Measurements from ENCODE around the gene SERP2.
"Not testable (repeated sequence)": the region's sequence is repeated elsewhere in the genome, so short reads cannot be mapped to it uniquely, and the experiment has no call there.

The SERP2 gene
- total RNA-seq, result 0 to 1.1 (median 0.44) reads per million in 4 experiments

GRCh38 chr13:44373601-44374347 lies at the start of gene SERP2:
SERP2 (plus strand) TSS chr13:44373824; CDS start chr13:44374026, 202 bp downstream.
- DNase-seq, result no peak

DNA sequence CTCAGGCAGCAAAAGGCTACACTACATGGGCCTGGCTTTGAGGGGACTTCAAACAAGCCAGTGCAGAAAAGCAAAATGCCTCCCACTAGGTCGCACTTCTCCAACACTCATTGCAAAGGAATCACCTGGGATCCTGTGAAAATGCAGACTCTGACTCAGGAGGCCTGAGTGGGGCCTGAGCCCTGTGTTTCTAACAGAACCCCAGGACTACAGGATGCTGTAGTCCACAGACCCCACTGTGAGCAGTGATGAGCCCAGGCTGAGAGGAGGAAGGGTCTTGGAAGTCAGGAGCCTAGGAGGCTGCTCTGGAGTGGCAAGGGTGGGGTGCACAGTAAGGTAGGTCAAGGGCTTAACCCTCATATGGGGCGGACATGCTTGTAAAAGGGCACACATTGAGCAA lies 46.7 kb upstream of the SERP2 start:
- no peak for DNase-seq

- DNase-seq, result not testable (repeated sequence)
These were observed 44.6 kb upstream of the SERP2 start for GRCh38 chr13:44329041-44329440.

DNA sequence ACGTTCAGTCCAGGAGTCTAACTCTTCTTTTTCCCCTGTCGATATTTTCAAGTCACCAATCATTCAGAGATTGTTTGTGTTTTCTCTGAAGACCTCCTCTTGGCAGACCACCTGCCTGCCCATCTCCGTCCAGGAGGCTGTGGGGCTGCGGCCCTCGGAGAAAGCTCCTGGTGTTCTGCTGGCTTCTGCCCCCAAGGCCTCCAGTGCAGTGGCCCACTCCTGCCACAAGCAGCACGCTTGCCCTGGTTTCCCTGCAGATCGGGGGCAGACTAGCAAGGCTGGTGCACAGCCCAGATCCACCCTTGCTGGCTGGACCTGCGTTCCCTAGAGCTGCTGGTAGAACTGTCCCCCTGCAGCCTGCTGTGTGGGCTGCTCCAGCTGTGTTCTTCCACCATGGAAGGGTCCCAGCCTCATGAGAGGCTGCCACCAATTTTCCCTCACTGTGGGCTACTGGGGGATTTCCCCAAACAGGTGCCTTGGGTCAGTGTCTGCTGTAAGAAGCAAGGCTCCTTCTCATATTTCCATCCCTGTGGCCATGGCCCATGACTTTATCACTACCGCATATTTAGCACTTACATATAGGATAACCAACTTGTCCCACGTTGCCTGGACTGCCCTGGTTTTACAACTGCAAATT lies 43.6 kb upstream of the SERP2 start:
- no peak for DNase-seq

GRCh38 chr13:44331446-44331845 lies 42.2 kb upstream of the SERP2 start:
- no peak for DNase-seq

- no peak for DNase-seq
These were observed 41.4 kb upstream of the SERP2 start for GRCh38 chr13:44331912-44332851.

DNA sequence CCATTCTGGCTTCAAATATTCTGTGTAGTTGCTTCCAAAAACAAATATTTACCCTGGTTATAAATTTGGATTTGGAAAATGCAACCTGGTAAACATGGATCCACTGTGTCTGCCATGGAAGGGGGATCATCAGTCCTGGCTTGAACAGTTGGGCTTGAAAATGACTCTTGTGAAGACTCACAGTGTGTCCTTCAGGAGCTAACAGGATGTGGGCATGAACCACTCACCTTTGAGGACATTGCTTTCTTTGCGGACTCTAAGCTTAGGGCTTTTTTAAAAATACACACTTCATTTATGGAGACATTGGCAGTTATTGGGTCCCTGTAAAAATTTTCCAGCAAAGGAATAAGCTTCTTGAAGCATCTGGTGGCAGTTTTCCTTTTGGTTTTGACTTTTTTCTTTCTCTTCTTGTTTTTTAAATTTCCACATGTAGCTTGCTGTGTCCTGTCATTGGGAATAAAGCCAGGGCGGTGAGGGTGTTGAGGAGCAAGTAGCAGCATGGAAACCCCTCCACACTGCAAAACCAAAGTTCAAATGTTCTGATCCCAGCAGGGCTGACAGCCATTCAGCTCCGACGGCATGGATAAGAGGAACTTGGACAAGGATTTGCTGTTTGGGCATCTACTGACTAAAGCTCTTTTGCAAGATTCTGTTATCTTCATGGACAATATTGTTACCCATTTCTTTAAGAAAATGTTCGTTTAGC lies 39.5 kb upstream of the SERP2 start:
- no peak for DNase-seq

- no peak for DNase-seq
These were observed 38.9 kb upstream of the SERP2 start for GRCh38 chr13:44334751-44335150.

DNA sequence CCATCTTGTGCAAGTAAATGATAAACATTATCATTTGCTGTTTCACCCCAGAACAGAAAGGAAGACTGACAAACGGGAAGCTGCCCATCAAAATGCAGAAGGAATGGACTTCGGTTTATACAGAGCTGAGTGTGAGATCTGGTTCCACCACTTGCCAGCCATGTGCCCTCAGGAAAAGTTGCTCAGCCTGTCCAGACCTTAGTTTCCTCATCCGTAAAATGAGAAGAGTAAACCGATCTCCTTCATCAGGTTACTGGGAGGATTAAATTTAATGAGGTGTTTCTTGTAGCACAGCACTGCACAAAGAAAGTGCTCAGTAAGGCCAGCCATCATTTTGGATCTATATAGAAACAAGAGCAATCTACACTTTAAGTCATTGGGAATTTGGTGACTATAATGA lies 36.7 kb upstream of the SERP2 start:
- DNase-seq, result no peak

GRCh38 chr13:44337581-44337980 lies 36.0 kb upstream of the SERP2 start:
- no peak for DNase-seq

- no peak for DNase-seq
These were observed 33.1 kb upstream of the SERP2 start for GRCh38 chr13:44340508-44340907.

DNA sequence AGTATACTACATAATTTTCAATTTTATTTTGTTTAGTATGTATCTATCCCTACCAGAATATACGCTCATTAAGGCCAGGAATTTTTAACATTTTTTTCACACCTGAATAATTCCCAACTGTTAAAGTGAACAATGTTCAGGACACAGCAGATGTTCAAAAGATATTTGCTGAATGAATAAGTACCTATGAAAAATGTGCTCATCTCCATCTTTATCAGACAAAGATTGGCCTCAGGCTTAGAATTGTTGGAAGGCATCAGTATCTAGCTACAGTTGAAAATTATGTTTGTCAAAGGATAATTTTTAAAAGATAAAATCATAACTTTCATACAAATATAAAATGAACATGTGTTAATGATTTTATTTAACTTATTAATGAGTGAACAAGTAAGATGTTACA lies 30.9 kb upstream of the SERP2 start:
- DNase-seq, result no peak

DNA sequence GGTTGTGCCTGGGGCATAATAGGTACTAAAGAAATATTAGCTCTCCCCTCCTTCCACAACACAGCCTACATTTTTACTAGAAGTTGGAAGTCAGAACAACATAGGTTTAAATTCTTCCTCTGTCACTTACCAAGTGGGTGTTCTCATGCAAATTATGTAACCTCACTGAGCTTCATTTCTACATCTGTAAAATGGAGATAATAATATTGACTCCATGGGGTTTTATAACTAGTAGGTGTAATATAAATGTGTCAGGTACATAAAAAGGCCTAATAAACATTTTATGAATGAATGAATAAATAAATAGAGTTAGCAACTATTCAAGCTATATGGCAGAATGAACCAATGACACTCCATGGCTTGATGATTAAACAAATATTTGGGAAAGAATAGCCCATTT lies 27.1 kb upstream of the SERP2 start:
- no peak for DNase-seq

DNA sequence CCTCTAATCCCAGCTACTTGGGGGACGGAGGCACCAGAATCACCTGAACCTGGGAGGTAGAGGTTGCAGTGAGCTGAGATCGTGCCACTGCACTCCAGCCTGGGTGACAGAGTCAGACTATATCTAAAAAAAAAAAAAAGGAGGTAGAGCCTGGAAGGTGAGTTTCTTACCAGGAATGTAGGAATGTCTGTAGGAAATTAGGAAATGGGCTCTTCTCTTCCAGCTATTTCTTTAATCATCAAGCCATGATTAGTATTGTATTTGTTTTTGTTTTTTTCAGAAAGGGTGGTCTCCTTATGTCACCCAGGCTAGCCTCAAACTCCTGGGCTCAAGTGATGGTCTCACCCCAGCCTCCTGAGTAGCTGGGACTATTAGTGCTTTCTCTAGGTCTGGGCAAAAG lies 26.3 kb upstream of the SERP2 start:
- no peak for DNase-seq

DNA sequence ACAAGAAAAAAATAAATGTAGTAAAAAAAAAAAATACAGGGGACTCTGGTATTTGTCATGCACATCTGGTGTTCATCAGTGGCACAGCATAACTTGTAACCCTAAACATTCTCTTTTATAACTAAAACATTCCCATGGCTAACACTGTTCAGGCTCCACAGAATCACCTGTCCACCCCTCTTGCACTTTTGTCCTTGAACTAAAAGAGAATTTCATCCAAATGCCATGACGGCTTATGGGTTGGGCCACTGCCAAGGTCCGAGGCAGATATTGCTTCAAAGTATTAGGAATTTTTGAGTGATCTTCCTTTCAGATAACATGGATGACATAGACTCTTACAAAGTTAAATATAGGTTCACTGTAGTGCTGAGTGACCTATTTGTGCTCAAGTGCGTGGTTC lies 25.7 kb upstream of the SERP2 start:
- no peak for DNase-seq

DNA sequence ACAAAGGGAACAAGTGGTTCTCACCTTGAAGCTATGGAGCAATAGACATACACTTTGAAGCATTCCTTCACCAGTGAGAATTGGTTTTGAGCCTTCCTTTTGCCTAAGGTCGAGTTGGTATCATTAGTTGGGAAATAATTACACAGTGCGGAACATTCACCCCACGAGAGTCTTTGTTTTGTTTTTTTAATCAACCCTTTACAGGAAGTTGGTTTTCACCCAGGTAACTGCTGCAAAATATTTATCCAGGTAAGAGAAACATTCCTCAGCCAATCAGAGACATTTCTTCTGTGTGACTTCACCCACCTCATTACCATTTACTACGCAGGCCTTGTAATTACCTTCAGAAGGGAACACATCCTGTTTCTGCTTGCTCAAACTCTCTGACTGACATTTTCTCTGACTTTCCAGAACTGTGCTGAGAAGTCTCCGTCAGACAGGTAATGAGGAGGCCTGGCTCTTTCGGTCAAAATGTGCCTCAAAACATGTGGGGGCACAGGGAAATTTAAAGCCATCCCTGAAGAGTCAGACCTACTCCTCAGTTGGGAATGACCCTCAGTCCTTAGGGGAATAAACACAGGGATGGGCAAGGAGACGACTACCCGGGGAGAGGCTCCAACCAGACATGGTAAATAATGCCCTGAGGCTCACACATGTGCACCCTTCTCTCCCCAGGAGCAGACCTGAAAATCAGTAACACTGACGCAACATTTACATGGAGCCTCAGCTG lies 22.7 kb upstream of the SERP2 start:
- DNase-seq, result no peak

DNA sequence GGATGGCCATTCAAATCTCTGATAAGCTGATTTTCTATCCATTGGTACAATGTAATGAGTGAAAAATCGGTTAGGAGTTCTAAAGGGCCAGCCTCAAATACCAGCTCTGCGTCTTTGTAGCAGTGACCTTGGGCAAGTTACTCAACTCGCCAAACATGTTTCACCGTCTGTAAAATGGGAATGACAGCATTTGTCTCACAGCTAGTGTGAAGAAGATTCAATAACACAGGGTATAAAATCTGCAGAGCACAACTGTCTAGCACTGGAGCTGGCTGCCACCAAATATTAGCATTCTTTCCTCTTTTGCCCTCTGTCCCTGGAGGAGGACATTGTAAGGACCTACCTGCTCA lies 22.1 kb upstream of the SERP2 start:
- no peak for DNase-seq

DNA sequence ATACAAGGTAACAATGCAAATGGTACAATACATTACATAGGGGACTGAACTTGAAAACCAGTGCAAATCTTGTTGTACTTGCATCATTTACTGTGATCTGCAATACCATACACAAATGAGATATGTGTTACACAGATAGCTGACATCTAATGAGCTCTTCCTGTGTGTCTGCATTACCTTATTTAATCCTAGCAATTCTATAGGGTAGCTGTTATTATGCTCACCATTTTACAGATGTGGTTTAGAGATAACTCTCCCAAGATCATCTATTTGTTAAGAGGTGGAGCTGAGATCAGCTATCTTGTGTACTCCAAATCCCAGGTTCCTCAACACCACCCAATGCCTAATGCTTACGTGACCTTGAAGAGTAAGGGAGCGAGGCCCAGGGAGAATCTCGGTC lies 21.4 kb upstream of the SERP2 start:
- DNase-seq, result no peak

GRCh38 chr13:44352671-44353070 lies 21.0 kb upstream of the SERP2 start:
- DNase-seq, result no peak

DNA sequence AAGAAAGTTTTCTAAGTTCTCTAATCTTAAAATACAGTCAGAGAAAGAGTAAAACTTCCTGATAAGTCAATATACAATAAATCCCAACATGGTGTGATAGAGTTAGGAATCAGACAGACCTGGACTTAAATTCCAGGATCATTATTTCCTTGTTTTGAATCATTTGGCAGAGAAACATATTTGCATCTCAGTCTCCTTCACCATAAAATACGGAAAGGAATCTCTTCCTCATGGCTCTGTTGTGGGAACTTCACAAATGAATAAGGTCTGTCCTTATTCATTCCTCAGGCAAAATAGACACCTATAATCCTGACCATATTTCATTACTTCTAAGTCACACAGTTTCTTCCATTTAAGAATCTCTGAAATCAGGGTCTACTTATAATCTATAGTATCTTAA lies 19.3 kb upstream of the SERP2 start:
- no peak for DNase-seq

- no peak for DNase-seq
These were observed 18.7 kb upstream of the SERP2 start for GRCh38 chr13:44354884-44355283.

DNA sequence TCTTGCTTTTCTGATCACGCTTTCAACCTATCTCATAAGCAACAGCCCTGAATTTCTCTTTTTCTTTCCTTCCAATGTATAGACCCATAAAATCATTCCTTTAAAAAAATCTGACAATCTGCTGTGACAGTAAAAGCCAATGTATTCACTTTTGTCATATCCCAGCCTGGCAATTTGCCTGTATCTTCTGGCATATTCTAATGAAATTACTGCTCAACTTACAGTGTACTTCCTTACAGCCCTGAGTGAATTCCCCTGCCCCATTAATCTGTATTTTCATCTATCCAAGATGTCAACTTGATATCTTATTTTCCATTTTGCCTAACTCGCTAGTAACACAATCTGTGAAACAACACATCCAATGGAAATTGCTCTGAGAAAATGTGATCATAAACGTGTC lies 18.0 kb upstream of the SERP2 start:
- no peak for DNase-seq
